OCI-LY7 (cell line): Measurements from ENCODE around the gene RP2. TPM values are rescaled to one million over a fixed set of nuclear protein-coding genes. Genes with fewer than 3 reads are reported as not detected.
A peak's percentile ranks its signal among the peaks of the same experiment; 100 is the strongest.

Experiments used
- BruUV-seq: library from RNA; stranded (reverse); fragments of 400-500 nt; replicated peaks from 2 replicates; lab custom pipeline; 2021; lab: Mats Ljungman, UMichigan
- CTCF ChIA-PET: fragments of 300-600 bp; sonication (Branson Sonifier 250); formaldehyde crosslinking; loops from one replicate; lab custom pipeline; 2022; ENCODE audit warnings: antibody characterized with exemption; ENCODE audit not compliant: unreplicated experiment; lab: Charles Lee
- POLR2A ChIA-PET: fragments of 300-600 bp; sonication (Branson Sonifier 250); formaldehyde crosslinking; loops from one replicate; lab custom pipeline; 2022; ENCODE audit warnings: antibody characterized with exemption; lab: Charles Lee
- DNase-seq: peaks from one replicate; pipeline ENCODE4 v3.0.0-alpha.2; 2015; ENCODE audit warnings: low spot score
- H2AFZ ChIP-seq: fragments of 200-600 bp; sonication (generic), shearing (Covaris generic); 2 replicates; pipeline ENCODE4 v1.6.1; 2014; ENCODE audit warnings: mild to moderate bottlenecking, antibody characterized with exemption, low read length, moderate library complexity
- H3K27ac ChIP-seq: fragments of 200-600 bp; sonication (generic); 2 replicates; pipeline ENCODE4 v1.5.1; 2014; ENCODE audit warnings: mixed run types, low read depth, mild to moderate bottlenecking, moderate library complexity, low read length, inconsistent platforms; ENCODE audit not compliant: poor library complexity, severe bottlenecking
- H3K36me3 ChIP-seq: fragments of 200-600 bp; sonication (generic); 2 replicates; pipeline ENCODE4 v1.6.1; 2014; ENCODE audit warnings: mild to moderate bottlenecking, antibody characterized with exemption, low read length, moderate library complexity, mixed read lengths; ENCODE audit not compliant: insufficient read depth
- H3K4me1 ChIP-seq: fragments of 200-600 bp; sonication (generic); 2 replicates; pipeline ENCODE4 v1.5.1; 2014; ENCODE audit warnings: mild to moderate bottlenecking, low read length; ENCODE audit not compliant: insufficient read depth, poor library complexity, severe bottlenecking
- H3K4me2 ChIP-seq: fragments of 200-600 bp; sonication (generic); 2 replicates; pipeline ENCODE4 v1.6.1; 2014; ENCODE audit warnings: mild to moderate bottlenecking, low read length
- H3K4me3 ChIP-seq: fragments of 200-600 bp; sonication (generic); 2 replicates; pipeline ENCODE4 v1.5.1; 2014; ENCODE audit warnings: mild to moderate bottlenecking, low read depth, low read length; ENCODE audit not compliant: poor library complexity, severe bottlenecking
- H3K79me2 ChIP-seq: fragments of 200-600 bp; sonication (generic); 2 replicates; pipeline ENCODE4 v1.6.1; 2016; ENCODE audit warnings: low read depth, mild to moderate bottlenecking, low read length, moderate library complexity, mixed read lengths; ENCODE audit not compliant: insufficient read depth
- H3K9me2 ChIP-seq: fragments of 200-600 bp; sonication (generic); 2 replicates; pipeline ENCODE4 v1.6.1; 2016; ENCODE audit warnings: mild to moderate bottlenecking, low read length, mixed read lengths; ENCODE audit not compliant: insufficient read depth
- H3K9me3 ChIP-seq: fragments of 200-600 bp; sonication (generic); 2 replicates; pipeline ENCODE4 v1.6.1; 2014; ENCODE audit warnings: mild to moderate bottlenecking, mixed run types, low read length, mixed read lengths
- H4K20me1 ChIP-seq: fragments of 200-600 bp; sonication (generic); 2 replicates; pipeline ENCODE4 v1.6.1; 2014; ENCODE audit warnings: mild to moderate bottlenecking, antibody characterized with exemption, low read length, moderate library complexity, mixed read lengths; ENCODE audit not compliant: insufficient read depth
- EZH2phosphoT487 ChIP-seq: fragments of 200-600 bp; sonication (generic); IDR thresholded peaks from 2 replicates; pipeline ENCODE4 v1.6.1; 2018; ENCODE audit warnings: low read depth, borderline replicate concordance, mild to moderate bottlenecking, mixed run types, antibody characterized with exemption, low read length, moderate library complexity, mixed read lengths
- intact Hi-C: fragments of 100-400 bp; cut with micrococcal nuclease; formaldehyde crosslinking; loops from one replicate; pipeline ENCODE4 v1.10.0; 2022; ENCODE audit not compliant: unreplicated experiment
- total RNA-seq, 2 experiments: library from RNA; depleted of rRNA in 1 of 2; stranded (reverse); fragments of >200 nt in 1 of 2; shearing (Covaris generic) in 1 of 2; gene quantifications; 2 replicates each; pipeline ENCODE4 v1.2.3, GENCODE V29; 2014 to 2022
- TF ChIP-seq, protein P1 (sequence below): fragments of 200-600 bp; sonication (generic); conservative IDR thresholded peaks from 2 replicates; pipeline ENCODE4 v1.5.1; 2014; ENCODE audit warnings: mild to moderate bottlenecking, antibody characterized with exemption, low read length, moderate library complexity, mixed read lengths

RP2 gene
- total RNA-seq, 2 experiments from 2014 or later, result 12.0 to 15.4 TPM

DNA sequence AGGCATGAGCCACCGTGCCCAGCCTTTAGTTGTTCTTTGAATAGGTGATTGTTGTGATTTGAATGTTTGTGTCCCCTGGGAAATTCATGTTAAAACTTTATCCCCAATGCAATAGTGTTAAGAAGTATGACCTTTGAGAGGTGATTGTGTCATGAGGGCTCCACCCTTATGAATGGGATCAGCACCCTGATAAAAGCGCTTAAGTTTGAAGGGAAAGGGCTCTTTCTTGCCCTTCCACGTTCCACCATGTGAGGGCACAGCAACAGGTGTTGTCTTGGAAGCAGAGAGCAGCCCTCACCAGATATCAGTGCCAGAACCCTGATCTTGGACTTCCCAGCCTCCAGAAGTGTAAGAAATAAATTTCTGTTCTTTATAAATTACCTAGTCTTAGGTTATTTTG lies 33.7 kb upstream of the RP2 start:
- DNase-seq, result peak; percentile 22
- Histone ChIP-seq H2AFZ (no peak overlapping the region), H3K4me3 (no peak overlapping the region), H3K4me1 (no peaks in the 10 kb centered on the region), H3K4me2 (no peak overlapping the region), H3K9me3 (no peaks in the 10 kb centered on the region), H3K79me2 (no peaks in the 10 kb centered on the region), H3K27ac (no peak overlapping the region), H3K9me2 (no peaks in the 10 kb centered on the region), H4K20me1 (no peaks in the 10 kb centered on the region), H3K36me3 (no peaks in the 10 kb centered on the region)
- ChIA-PET CTCF (no interaction called here), POLR2A (no interaction called here)
- intact Hi-C loops, result loop anchor here (10.0 kb wide), 1 partner anchor 222 kb away; no protein-coding TSS in a partner anchor
- TF ChIP-seq, protein P1, sequence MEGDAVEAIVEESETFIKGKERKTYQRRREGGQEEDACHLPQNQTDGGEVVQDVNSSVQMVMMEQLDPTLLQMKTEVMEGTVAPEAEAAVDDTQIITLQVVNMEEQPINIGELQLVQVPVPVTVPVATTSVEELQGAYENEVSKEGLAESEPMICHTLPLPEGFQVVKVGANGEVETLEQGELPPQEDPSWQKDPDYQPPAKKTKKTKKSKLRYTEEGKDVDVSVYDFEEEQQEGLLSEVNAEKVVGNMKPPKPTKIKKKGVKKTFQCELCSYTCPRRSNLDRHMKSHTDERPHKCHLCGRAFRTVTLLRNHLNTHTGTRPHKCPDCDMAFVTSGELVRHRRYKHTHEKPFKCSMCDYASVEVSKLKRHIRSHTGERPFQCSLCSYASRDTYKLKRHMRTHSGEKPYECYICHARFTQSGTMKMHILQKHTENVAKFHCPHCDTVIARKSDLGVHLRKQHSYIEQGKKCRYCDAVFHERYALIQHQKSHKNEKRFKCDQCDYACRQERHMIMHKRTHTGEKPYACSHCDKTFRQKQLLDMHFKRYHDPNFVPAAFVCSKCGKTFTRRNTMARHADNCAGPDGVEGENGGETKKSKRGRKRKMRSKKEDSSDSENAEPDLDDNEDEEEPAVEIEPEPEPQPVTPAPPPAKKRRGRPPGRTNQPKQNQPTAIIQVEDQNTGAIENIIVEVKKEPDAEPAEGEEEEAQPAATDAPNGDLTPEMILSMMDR, result peak; percentile 57
- TF ChIP-seq EZH2phosphoT487, result no peak
- BruUV-seq, result no TSS peak

DNA sequence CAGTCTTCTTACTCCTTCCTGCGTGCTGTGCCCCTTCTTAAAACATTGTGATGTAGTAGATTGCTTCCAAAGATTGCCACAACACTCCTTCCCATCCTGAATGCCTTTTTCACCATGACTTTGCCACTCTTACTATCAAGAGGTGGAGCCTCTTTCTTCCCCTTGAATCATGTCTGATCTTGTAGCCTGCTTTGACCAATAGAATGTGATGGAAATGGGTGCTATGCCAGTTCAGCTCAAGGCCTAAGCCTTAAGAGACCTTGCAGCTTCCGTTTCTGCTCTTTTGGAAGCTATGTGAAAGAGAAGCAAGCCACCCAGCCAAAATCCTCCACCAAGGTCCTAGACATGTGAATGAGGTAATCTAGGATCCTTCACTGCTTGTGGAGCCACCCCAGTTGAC lies 31.6 kb upstream of the RP2 start:
- Histone ChIP-seq H3K36me3 (no peaks in the 10 kb centered on the region), H2AFZ (no peak overlapping the region), H3K4me1 (no peaks in the 10 kb centered on the region), H3K27ac (no peak overlapping the region), H3K9me2 (no peaks in the 10 kb centered on the region), H4K20me1 (no peaks in the 10 kb centered on the region), H3K79me2 (no peaks in the 10 kb centered on the region), H3K4me3 (no peak overlapping the region), H3K9me3 (no peaks in the 10 kb centered on the region), H3K4me2 (no peak overlapping the region)
- ChIA-PET POLR2A (no interaction called here), CTCF (no interaction called here)
- DNase-seq, result no peak
- TF ChIP-seq, protein P1, result no peak
- TF ChIP-seq EZH2phosphoT487, result no peak
- intact Hi-C loops, result loop anchor here (10.0 kb wide), 1 partner anchor 220 kb away; no protein-coding TSS in a partner anchor
- BruUV-seq, result no TSS peak

DNA sequence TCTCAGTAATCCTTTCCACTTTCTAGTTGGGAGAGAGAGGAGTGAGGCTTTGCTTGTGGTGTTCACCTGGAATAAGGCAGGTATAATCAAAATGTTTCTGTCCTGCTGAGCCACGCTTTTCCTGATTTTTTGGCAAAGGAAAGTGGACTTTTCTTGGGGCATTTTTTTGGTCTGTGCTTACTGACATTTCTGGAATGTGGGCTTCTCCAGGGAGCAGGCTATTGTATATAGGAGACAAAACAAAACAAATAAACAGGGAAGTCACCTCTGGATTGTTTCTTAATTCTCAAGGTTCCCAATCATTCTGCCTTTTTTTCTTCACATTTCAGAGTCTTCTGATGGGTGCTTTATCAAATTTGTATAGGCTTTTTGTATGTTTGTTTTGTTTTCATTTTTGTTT lies 25.7 kb upstream of the RP2 start:
- Histone ChIP-seq H3K79me2 (no peaks in the 10 kb centered on the region), H2AFZ (no peak overlapping the region), H3K4me1 (no peaks in the 10 kb centered on the region), H3K4me2 (no peak overlapping the region), H3K27ac (no peak overlapping the region), H3K36me3 (no peaks in the 10 kb centered on the region), H4K20me1 (no peaks in the 10 kb centered on the region), H3K4me3 (no peak overlapping the region), H3K9me3 (no peaks in the 10 kb centered on the region), H3K9me2 (no peaks in the 10 kb centered on the region)
- no peak for DNase-seq
- BruUV-seq, result no TSS peak
- POLR2A ChIA-PET, result no interaction called here
- TF ChIP-seq, protein P1, result no peak
- TF ChIP-seq EZH2phosphoT487, result no peak
- CTCF ChIA-PET, result no interaction called here
- intact Hi-C loops, result no loop called here
